Colonic mucosa (tissue), 4 donors: Measurements from ENCODE around the gene PRKCA. TPM values are rescaled to one million over a fixed set of nuclear protein-coding genes. Genes with fewer than 3 reads are reported as not detected.

Experiments
- DNase-seq: peaks from one replicate; pipeline ENCODE4 v3.0.0-alpha.2; 2020
- H3K27ac ChIP-seq: fragments of 200-600 bp; one replicate; pipeline ENCODE4 v1.8.0; 2021
- H3K27me3 ChIP-seq: fragments of 200-600 bp; one replicate; pipeline ENCODE4 v1.8.0; 2021
- H3K36me3 ChIP-seq: fragments of 200-600 bp; one replicate; pipeline ENCODE4 v1.8.0; 2021
- H3K4me1 ChIP-seq: fragments of 200-600 bp; one replicate; pipeline ENCODE4 v1.8.0; 2021; ENCODE audit warnings: mild to moderate bottlenecking
- H3K4me3 ChIP-seq: fragments of 200-600 bp; one replicate; pipeline ENCODE4 v1.8.0; 2021
- H3K9ac ChIP-seq, 2 donors: one replicate each; pipeline ENCODE4 v1.7.0; 2013; ENCODE audit warnings: control low read depth in 2 of 2, low read depth in 2 of 2, low read length in 2 of 2
- H3K9me3 ChIP-seq: fragments of 200-600 bp; one replicate; pipeline ENCODE4 v1.8.0; 2021
- CTCF ChIP-seq: fragments of 200-600 bp; IDR thresholded peaks from one replicate; pipeline ENCODE4 v1.8.0; 2022; ENCODE audit warnings: antibody characterized with exemption, mild to moderate bottlenecking
- intact Hi-C: fragments of 100-400 bp; cut with DNase I; formaldehyde crosslinking; loops from one replicate; pipeline ENCODE4 v1.14.1; 2022
- total RNA-seq, 2 donors: library from RNA; stranded (reverse); fragmentation: NEBNext Ultra II Directional in 1 of 2; extraction: Animal tissue kit (Norgen Biotek cat#: 25700) in 1 of 2; gene quantifications; one replicate each; pipeline ENCODE4 v1.2.1, GENCODE V29; 2021
- donor health status: healthy.
- donor health status: DM: no; HTN: no; CAD: no.
- donor health status: DM: no; HTN: no; CAD: no.

PRKCA gene
- total RNA-seq, 2 donors from 2014 or later: 40.0 to 41.8 TPM

- no peak overlapping the region for H3K4me3 ChIP-seq
- H3K27ac ChIP-seq: no peak overlapping the region
- intact Hi-C loops: no loop called here
- TF ChIP-seq CTCF: no peak
- no peak overlapping the region for H3K9ac ChIP-seq
- no peaks in the 10 kb centered on the region for H3K27me3 ChIP-seq
- no peaks in the 10 kb centered on the region for H3K36me3 ChIP-seq
- no peaks in the 10 kb centered on the region for H3K9me3 ChIP-seq
- H3K4me1 ChIP-seq: peaks cover 4% of the 10 kb centered on the region
- no peak for DNase-seq
Observed at GRCh38 chr17:66775881-66776400, 473.5 kb downstream of the PRKCA start.

- Histone ChIP-seq H3K27ac (no peak overlapping the region), H3K4me1 (peaks cover 4% of the 10 kb centered on the region), H3K4me3 (no peak overlapping the region), H3K36me3 (no peaks in the 10 kb centered on the region), H3K9me3 (no peaks in the 10 kb centered on the region), H3K9ac (no peak overlapping the region), H3K27me3 (no peaks in the 10 kb centered on the region)
- no peak for DNase-seq
- intact Hi-C loops: no loop called here
- TF ChIP-seq CTCF: no peak
Observed at GRCh38 chr17:66776999-66777688, 474.7 kb downstream of the PRKCA start.

DNA sequence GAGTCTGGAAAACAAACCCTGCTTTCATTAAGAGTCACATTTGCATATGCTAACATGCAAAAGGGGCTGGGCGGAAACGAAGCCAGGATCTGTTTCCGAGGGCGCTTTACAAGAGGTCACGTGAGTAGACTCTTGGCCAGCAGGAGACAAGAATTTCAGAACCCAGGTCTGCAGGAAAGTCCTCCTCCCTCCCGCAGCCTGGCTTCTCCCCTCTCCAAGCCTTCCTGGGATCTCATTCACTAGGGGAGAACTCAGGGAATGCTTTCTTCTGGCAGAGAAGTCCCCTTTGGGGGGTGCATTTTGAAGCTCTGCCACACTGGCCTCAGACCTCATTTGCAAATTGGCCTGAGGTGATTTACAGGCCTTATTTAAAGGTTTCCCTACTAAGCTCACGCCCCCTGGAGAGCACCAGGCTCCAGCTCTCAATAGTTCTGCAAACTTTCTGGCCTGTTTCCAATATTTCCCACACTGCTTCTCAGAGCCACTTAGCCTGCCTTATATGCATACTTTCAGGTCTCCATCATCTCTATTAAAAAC is 475.3 kb downstream of the PRKCA start:
- Histone ChIP-seq H3K9ac (no peak overlapping the region), H3K36me3 (no peaks in the 10 kb centered on the region), H3K27me3 (no peaks in the 10 kb centered on the region), H3K9me3 (no peaks in the 10 kb centered on the region), H3K4me1 (peaks cover 4% of the 10 kb centered on the region), H3K27ac (no peak overlapping the region), H3K4me3 (no peak overlapping the region)
- no peak for DNase-seq
- intact Hi-C loops: no loop called here
- TF ChIP-seq CTCF: no peak

DNA sequence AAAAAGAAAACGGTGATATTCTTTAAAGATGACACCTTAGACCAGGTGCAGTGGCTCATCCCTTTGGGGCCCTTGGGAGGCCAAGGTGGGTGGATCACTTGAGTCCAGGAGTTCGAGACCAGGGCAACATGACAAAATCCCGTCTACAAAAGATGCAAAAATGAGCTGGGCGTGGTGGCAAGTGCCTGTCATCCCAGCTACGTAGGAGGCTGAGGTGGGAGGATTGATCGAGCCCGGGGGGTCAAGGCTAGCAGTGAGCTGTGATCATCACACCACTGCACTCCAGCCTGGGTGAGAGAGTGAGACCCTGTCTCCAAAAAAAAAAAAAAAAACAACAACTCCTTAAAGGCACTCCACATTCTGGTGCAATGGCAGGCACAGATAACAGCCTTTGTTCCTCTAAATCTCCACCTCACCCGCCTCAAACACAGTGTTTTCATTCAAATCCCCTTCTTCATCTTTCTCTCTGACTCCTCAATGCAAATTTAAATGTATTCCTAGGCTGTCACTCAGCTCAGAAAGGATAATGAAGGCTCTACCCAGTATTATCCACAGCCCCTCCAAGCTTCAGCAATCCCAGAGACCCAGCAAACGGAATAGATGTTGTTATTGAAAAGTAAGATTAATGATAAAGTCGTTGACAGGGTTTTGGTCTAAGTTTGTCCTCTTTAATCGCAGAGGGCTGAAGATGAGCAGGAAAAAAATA is 476.3 kb downstream of the PRKCA start:
- no peaks in the 10 kb centered on the region for H3K9me3 ChIP-seq
- peaks cover 4% of the 10 kb centered on the region for H3K4me1 ChIP-seq
- no peak overlapping the region for H3K9ac ChIP-seq
- no peak for TF ChIP-seq CTCF
- H3K27me3 ChIP-seq: no peaks in the 10 kb centered on the region
- DNase-seq: no peak
- H3K27ac ChIP-seq: no peak overlapping the region
- no peak overlapping the region for H3K4me3 ChIP-seq
- intact Hi-C loops: no loop called here
- H3K36me3 ChIP-seq: no peaks in the 10 kb centered on the region

GRCh38 chr17:66779237-66779606 is 476.8 kb downstream of the PRKCA start:
- Histone ChIP-seq H3K9ac (no peak overlapping the region), H3K27ac (no peak overlapping the region), H3K27me3 (no peaks in the 10 kb centered on the region), H3K4me3 (no peak overlapping the region), H3K9me3 (no peaks in the 10 kb centered on the region), H3K36me3 (no peaks in the 10 kb centered on the region), H3K4me1 (peaks cover 4% of the 10 kb centered on the region)
- DNase-seq: no peak
- no peak for TF ChIP-seq CTCF
- intact Hi-C loops: no loop called here
